SK-N-MC (cell line): ENCODE results near the gene FAM168A.
A peak's percentile ranks its signal among the peaks of the same experiment; 100 is the strongest.

ENCODE experiments used
- DNase-seq: peaks from one replicate; pipeline ENCODE4 v3.0.0-alpha.2; 2011; ENCODE audit warnings: low read depth, low spot score
- H3K27ac ChIP-seq: fragments of 200-600 bp; sonication (generic); 2 replicates; pipeline ENCODE4 v1.5.1; 2016; ENCODE audit warnings: mixed run types
- H3K36me3 ChIP-seq: fragments of 200-600 bp; sonication (generic); 2 replicates; pipeline ENCODE4 v1.6.1; 2017; ENCODE audit warnings: antibody characterized with exemption, low read length, mixed read lengths; ENCODE audit not compliant: insufficient read depth
- H3K4me3 ChIP-seq: fragments of 200-600 bp; sonication (generic); 2 replicates; pipeline ENCODE4 v1.5.1; 2016
- H3K9ac ChIP-seq: fragments of 200-600 bp; sonication (generic); 2 replicates; pipeline ENCODE4 v1.8.0; 2017; ENCODE audit warnings: mixed run types, mixed read lengths; ENCODE audit not compliant: insufficient read length
- H3K9me3 ChIP-seq: fragments of 200-600 bp; sonication (generic); 2 replicates; pipeline ENCODE4 v1.6.1; 2017; ENCODE audit warnings: low read depth, mild to moderate bottlenecking, antibody characterized with exemption, low read length, moderate library complexity, mixed read lengths
- EZH2 ChIP-seq: fragments of 200-600 bp; sonication (generic); IDR thresholded peaks from one replicate; pipeline ENCODE4 v1.6.1; 2017; ENCODE audit warnings: antibody characterized with exemption
- FOXP2 ChIP-seq: optimal IDR thresholded peaks from 2 replicates; pipeline ENCODE3; 2011; ENCODE audit warnings: mild to moderate bottlenecking, moderate library complexity; ENCODE audit not compliant: insufficient read depth; ENCODE audit errors: extremely low read length, control extremely low read depth
- POLR2AphosphoS5 ChIP-seq: IDR thresholded peaks from 2 replicates; pipeline ENCODE4 v1.6.1; 2012; ENCODE audit warnings: mild to moderate bottlenecking, low read depth, low read length, borderline replicate concordance

Gene FAM168A

GRCh38 chr11:73395297-73396208, 202.4 kb downstream of the FAM168A start:
- Histone ChIP-seq H3K27ac (no peak overlapping the region), H3K9me3 (no peaks in the 10 kb centered on the region), H3K9ac (no peak overlapping the region), H3K36me3 (no peaks in the 10 kb centered on the region), H3K4me3 (no peak overlapping the region)
- TF ChIP-seq EZH2 (no peak), POLR2AphosphoS5 (no peak), FOXP2 (no peak)
- DNase-seq = no peak

GRCh38 chr11:73394416-73395296, 203.3 kb downstream of the FAM168A start:
- Histone ChIP-seq H3K27ac (no peak overlapping the region), H3K9me3 (no peaks in the 10 kb centered on the region), H3K36me3 (no peaks in the 10 kb centered on the region), H3K9ac (no peak overlapping the region), H3K4me3 (no peak overlapping the region)
- TF ChIP-seq POLR2AphosphoS5 (no peak), FOXP2 (no peak), EZH2 (no peak)
- DNase-seq = no peak

- no peaks in the 10 kb centered on the region for H3K36me3 ChIP-seq
- no peak for TF ChIP-seq FOXP2
- TF ChIP-seq EZH2 = no peak
- no peak for TF ChIP-seq POLR2AphosphoS5
These were observed 204.2 kb downstream of the FAM168A start for GRCh38 chr11:73393479-73394415.

GRCh38 chr11:73393011-73393380, 204.9 kb downstream of the FAM168A start:
- no peak overlapping the region for H3K27ac ChIP-seq
- H3K36me3 ChIP-seq = no peaks in the 10 kb centered on the region
- H3K4me3 ChIP-seq = no peak overlapping the region
- DNase-seq = no peak
- H3K9me3 ChIP-seq = no peaks in the 10 kb centered on the region
- no peak overlapping the region for H3K9ac ChIP-seq
- TF ChIP-seq POLR2AphosphoS5 (no peak), EZH2 (no peak), FOXP2 (no peak)

More at GRCh38 chr11:73393479-73394415, 204.2 kb downstream of the FAM168A start:
- no peak overlapping the region for H3K4me3 ChIP-seq
- H3K9ac ChIP-seq = no peak overlapping the region
- no peak overlapping the region for H3K27ac ChIP-seq
- DNase-seq = peak; percentile 47
- H3K9me3 ChIP-seq = no peaks in the 10 kb centered on the region

GRCh38 chr11:73392108-73393010, 205.6 kb downstream of the FAM168A start:
- no peak for DNase-seq
- no peak overlapping the region for H3K4me3 ChIP-seq
- TF ChIP-seq EZH2 (no peak), POLR2AphosphoS5 (no peak), FOXP2 (no peak)
- H3K36me3 ChIP-seq = no peaks in the 10 kb centered on the region
- no peak overlapping the region for H3K27ac ChIP-seq
- no peak overlapping the region for H3K9ac ChIP-seq
- no peaks in the 10 kb centered on the region for H3K9me3 ChIP-seq

GRCh38 chr11:73391665-73392064, 206.2 kb downstream of the FAM168A start:
- no peaks in the 10 kb centered on the region for H3K36me3 ChIP-seq
- DNase-seq = no peak
- H3K9ac ChIP-seq = no peak overlapping the region
- no peak overlapping the region for H3K4me3 ChIP-seq
- TF ChIP-seq POLR2AphosphoS5 (no peak), FOXP2 (no peak), EZH2 (no peak)
- no peak overlapping the region for H3K27ac ChIP-seq
- H3K9me3 ChIP-seq = no peaks in the 10 kb centered on the region
